ENCODE data around the gene GNAZ.

GRCh38 chr22:23166841-23167616 lies 96.7 kb downstream of the GNAZ start:
- no peak for TF ChIP-seq CTCF (optimal IDR thresholded peaks at IDR 0.05 in 1 of 3, IDR thresholded peaks at IDR 0.05 in 1 of 3, conservative IDR thresholded peaks at IDR 0.05 in 1 of 3; ENCODE audit: extremely low read depth in 1 of 3, insufficient read depth in 2 of 3, low read length in 3 of 3)
- no peak for TF ChIP-seq EZH2 (IDR thresholded peaks at IDR 0.05; ENCODE audit: low read length)

Data from keratinocyte (primary cell).